Esophagus (tissue), 2 donors: ENCODE data around the gene LPCAT1. TPM values are rescaled to one million over a fixed set of nuclear protein-coding genes. Genes with fewer than 3 reads are reported as not detected.
"Not testable (repeated sequence)": the region's sequence is repeated elsewhere in the genome, so short reads cannot be mapped to it uniquely, and the experiment has no call there.

Experiments
- H3K27ac ChIP-seq, 2 donors: one replicate each; pipeline ENCODE4 v1.5.1; 2013; ENCODE audit warnings: low read depth in 2 of 2, mild to moderate bottlenecking in 2 of 2, inconsistent platforms in 1 of 2, low read length in 1 of 2, moderate library complexity in 1 of 2
- H3K27me3 ChIP-seq, 2 donors: one replicate each; pipeline ENCODE4 v1.6.1; 2013; ENCODE audit warnings: low read length in 2 of 2, control low read depth in 1 of 2, mild to moderate bottlenecking in 1 of 2; ENCODE audit not compliant: insufficient read depth in 2 of 2, control insufficient read depth in 1 of 2
- H3K36me3 ChIP-seq, 2 donors: one replicate each; pipeline ENCODE4 v1.6.1; 2013; ENCODE audit warnings: low read length in 1 of 2; ENCODE audit not compliant: control insufficient read depth in 2 of 2, insufficient read depth in 2 of 2
- H3K4me1 ChIP-seq, 2 donors: one replicate each; pipeline ENCODE4 v1.6.1; 2013; ENCODE audit warnings: low read length in 1 of 2; ENCODE audit not compliant: control insufficient read depth in 2 of 2, insufficient read depth in 2 of 2
- H3K4me3 ChIP-seq, 2 donors: one replicate each; pipeline ENCODE4 v1.5.1; 2013; ENCODE audit warnings: low read length in 2 of 2, mild to moderate bottlenecking in 2 of 2, low read depth in 1 of 2, moderate library complexity in 1 of 2
- H3K9me3 ChIP-seq, 2 donors: one replicate each; pipeline ENCODE4 v1.6.1; 2013; ENCODE audit warnings: mild to moderate bottlenecking in 2 of 2, low read depth in 1 of 2, low read length in 1 of 2, moderate library complexity in 1 of 2; ENCODE audit not compliant: control insufficient read depth in 2 of 2, insufficient read depth in 1 of 2
- WGBS, 2 donors: extraction: QIAGEN DNeasy Blood & Tissue Kit; methylation state at CpG; one replicate each; pipeline ENCODE4 v1.1.7; 2013; 5-methylcytosine and 5-hydroxymethylcytosine counted together
- polyA plus RNA-seq, 2 donors: library from polyadenylated mRNA; stranded (reverse); fragments of 200-250 nt; gene quantifications; one replicate each; pipeline ENCODE4 v1.2.3, GENCODE V29; 2013
- donor health status: healthy with polysubstance abuse.
- donor health status: Bipolar disorder and iron deficiency.

The LPCAT1 gene, protein sequence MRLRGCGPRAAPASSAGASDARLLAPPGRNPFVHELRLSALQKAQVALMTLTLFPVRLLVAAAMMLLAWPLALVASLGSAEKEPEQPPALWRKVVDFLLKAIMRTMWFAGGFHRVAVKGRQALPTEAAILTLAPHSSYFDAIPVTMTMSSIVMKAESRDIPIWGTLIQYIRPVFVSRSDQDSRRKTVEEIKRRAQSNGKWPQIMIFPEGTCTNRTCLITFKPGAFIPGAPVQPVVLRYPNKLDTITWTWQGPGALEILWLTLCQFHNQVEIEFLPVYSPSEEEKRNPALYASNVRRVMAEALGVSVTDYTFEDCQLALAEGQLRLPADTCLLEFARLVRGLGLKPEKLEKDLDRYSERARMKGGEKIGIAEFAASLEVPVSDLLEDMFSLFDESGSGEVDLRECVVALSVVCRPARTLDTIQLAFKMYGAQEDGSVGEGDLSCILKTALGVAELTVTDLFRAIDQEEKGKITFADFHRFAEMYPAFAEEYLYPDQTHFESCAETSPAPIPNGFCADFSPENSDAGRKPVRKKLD
- 1 to 10 TPM; 5.0 to 6.3 TPM for polyA plus RNA-seq

DNA sequence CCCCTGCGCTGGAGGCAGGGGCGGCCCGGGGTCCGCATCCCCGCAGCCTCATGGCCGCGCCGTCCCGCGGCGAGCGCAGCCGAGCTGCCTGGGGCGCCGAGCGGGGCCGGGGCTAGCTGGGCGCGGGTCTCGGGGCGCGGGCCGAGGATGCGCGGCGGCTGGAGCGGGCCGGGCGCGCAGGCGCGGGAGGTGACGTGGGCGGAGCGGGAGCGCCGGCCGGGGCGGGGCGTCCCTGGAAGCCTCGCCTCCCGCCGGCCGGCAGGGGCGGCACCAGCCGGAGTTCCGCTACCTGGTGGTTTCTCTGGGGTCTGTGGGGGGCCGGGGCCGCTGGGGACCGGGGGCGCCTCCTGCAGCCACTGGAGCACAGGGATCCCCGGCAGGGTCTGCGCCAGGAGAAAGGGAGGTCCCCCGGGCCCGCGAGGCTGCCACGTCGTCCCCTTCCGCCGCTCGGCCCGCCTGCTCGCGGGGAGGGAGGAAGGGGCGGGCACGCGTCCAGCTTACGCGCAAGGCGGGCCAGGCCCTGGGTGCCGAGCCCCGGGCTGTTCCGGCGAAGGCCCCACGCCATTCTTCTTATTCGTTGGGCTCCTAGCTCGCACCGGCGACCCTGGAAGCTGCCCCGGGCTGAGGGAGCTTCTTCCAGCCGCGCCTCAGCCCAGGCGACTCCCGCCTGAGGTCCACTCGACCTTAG, at the start of gene LPCAT1:
LPCAT1 (minus strand) TSS at position 168 of the 688 bp plus-strand sequence; CDS start at position 52, 116 bp downstream.
- peak within 1 kb of the TSS; percentile 74 to 88 for H3K4me3 ChIP-seq
- H3K27ac ChIP-seq: peak within 1 kb of the TSS; percentile 34 to 88
- 3% methylated on average over 37 to 85 of the region's 85 CpGs for WGBS, 2 donors
- H3K4me1 ChIP-seq: peaks cover 11% of the 10 kb centered on the region in 2 donors
- H3K36me3 ChIP-seq: peaks cover 0 to 2% of the 10 kb centered on the region in 2 donors
- H3K27me3 ChIP-seq: no peaks in the 10 kb centered on the region
- no peaks in the 10 kb centered on the region for H3K9me3 ChIP-seq

DNA sequence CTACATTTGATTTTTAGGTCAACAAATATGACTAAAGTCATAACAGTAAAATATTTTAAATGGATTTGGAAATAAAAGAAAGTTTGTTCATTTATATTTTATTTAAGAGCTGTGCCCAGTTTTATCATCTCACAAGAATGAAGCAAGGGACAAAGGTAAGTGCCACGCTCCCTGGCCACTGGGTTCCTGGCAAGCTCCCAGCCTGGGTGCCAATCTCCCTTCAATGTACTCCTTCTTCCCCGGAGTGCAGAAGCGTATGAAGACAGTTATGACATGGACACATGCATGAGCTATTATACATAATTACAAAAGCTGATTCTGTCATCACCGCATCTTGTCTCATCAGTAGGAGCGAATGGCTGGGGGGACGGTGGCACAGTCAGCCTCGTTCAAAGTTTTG, 48.1 kb upstream of the LPCAT1 start:
- not testable (repeated sequence) for H3K9me3 ChIP-seq, H3K4me1 ChIP-seq, H3K27me3 ChIP-seq, H3K36me3 ChIP-seq, H3K4me3 ChIP-seq, H3K27ac ChIP-seq
- 90 to 92% methylated on average over 7 of the region's 7 CpGs for WGBS, 2 donors

DNA sequence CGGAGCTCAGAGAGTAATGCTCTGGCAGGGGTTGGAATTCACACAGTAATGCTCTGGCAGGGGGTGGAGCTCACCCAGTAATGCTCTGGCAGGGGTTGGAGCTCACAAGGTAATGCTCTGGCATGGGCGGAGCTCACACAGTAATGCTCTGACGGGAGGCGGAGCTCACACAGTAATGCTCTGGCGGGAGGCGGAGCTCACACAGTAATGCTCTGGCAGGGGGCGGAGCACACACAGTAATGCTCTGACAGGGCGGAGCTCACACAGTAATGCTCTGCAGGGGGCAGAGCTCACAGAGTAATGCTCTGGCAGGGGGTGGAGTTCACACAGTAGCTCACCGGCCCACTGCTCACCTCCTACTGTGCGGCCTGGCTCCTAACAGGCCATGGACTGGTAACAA, 47.2 kb upstream of the LPCAT1 start:
- Histone ChIP-seq H3K9me3 (no peaks in the 10 kb centered on the region), H3K36me3 (peaks cover 0 to 4% of the 10 kb centered on the region in 2 donors), H3K27me3 (no peaks in the 10 kb centered on the region), H3K27ac (no peak overlapping the region), H3K4me1 (peaks cover 0 to 3% of the 10 kb centered on the region in 2 donors), H3K4me3 (no peak overlapping the region)
- WGBS, 2 donors: 96% methylated on average over 10 of the region's 10 CpGs

DNA sequence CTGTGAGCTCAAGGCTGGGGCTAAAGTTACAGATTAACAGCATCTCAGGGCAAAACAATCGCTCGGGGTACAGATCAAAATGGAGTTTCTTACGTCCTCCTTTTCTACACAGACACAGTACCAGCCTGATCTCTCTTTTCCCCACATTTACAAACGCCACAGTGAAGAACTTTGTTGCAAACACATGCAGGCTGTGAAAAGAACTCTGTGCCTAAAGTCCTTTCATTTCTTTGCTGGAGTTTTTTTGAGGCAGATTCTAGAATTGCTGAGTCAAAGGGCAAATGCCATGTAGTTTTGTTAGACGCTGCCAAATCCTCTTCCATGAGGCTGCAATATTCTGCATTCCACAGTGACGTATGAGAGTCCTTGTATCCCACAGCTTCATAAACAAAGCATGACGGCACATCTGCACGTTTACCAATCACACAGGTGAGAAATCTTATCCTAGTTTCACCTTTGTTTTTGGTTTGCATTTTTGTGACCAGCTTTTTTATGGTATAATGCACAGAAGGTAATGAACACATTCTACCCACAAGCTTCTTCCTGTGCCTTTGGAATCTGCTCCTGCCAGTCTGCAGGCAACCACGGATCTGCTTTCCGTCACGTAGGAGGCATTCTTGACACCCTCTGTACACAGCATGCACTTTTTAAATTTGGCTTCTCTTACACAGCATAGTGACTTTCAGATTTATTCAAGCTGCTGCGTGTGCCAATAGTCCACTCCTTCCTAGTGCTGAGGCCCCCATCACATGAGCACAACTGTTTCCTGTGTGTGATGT, 44.6 kb upstream of the LPCAT1 start:
- H3K9me3 ChIP-seq: no peaks in the 10 kb centered on the region
- no peaks in the 10 kb centered on the region for H3K27me3 ChIP-seq
- H3K36me3 ChIP-seq: peaks cover 0 to 6% of the 10 kb centered on the region in 2 donors
- WGBS, 2 donors: 50 to 60% methylated on average over 12 of the region's 12 CpGs
- H3K4me3 ChIP-seq: no peak overlapping the region
- H3K4me1 ChIP-seq: peaks cover 0 to 2% of the 10 kb centered on the region in 2 donors
- H3K27ac ChIP-seq: peak overlapping the region; percentile 9 to 42

DNA sequence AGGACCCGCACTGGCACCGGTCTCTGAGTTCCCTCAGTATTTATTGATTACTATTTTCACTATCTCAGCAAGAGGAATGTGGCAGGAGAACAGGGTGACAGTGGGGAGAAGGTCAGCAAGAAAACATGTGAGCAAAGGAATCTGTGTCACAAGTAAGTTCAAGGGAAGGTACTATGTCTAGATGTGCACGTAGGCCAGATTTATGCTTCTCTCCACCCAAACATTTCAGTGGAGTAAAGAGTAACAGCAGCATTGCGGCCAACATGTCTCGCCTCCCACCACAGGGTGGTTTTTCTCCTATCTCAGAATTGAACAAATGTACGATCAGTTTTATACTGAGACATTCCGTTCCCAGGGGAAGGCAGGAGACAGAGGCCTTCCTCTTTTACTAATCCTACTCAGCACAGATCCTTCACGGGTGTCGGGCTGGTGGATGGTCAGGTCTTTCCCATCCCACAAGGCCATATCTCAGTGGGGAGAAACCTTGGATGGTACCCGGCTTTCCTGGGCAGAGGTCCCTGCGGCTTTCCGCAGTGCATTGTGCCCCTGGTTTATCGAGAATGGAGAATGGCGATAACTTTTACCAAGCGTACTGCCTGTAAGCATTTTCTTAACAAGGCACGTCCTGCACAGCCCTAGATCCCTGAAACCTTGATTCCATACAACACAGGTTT, 43.9 kb upstream of the LPCAT1 start:
- H3K27ac ChIP-seq, H3K36me3 ChIP-seq, H3K27me3 ChIP-seq, H3K4me1 ChIP-seq, H3K9me3 ChIP-seq, H3K4me3 ChIP-seq: not testable (repeated sequence)
- 81 to 93% methylated on average over 16 of the region's 16 CpGs for WGBS, 2 donors

DNA sequence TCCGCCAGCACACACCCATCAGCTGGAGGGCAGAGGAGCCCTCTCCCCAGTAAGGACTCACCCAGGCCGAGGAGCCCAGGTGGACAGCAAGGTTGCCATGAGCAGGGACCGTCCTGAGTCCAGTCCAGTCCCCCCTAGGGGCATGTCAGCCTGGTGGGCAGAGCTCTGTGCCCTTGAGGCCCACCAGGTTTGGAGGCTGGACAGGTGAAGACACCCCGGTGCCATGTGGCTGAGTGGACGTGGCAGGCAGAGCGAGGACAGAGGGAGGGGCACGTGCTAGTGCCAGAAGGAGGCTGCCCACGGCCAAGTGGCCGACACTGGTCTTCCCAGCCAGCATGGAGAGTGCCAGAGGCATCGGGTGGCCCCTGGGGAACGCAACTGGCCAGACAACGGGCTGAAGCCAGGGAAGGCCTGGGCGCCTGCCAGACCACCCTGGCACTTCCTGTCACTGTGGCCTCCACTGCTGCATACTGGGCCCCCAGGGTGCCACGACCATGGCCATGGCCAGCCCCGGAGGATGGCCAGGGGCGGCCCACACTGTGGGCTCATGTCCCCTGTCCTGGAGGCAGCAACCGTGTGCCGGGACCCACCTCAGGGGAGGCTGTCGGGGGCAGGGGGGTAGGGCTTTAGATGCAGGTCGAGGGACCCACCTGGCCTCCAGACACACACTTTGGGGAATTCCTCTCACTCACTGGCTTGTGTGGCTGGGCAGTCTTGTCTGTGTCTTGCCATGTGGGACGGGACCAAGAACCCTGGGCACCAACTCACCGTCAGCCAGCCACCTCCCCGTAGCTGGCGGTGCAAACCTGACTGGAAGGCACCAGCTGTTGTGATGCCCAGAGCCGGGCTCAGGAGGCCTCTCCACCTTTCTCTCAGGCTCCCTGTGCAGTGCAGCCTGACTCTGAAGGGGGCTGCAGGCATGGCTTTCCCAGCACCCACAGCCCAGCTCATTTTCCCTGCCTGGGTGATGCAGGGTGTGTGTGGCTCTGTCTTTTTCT, 42.3 kb upstream of the LPCAT1 start:
- H3K36me3 ChIP-seq: peaks cover 0 to 4% of the 10 kb centered on the region in 2 donors
- no peak overlapping the region for H3K4me3 ChIP-seq
- no peak overlapping the region for H3K27ac ChIP-seq
- 84 to 87% methylated on average over 25 of the region's 25 CpGs for WGBS, 2 donors
- no peaks in the 10 kb centered on the region for H3K9me3 ChIP-seq
- H3K4me1 ChIP-seq: peaks cover 0 to 2% of the 10 kb centered on the region in 2 donors
- H3K27me3 ChIP-seq: no peaks in the 10 kb centered on the region

DNA sequence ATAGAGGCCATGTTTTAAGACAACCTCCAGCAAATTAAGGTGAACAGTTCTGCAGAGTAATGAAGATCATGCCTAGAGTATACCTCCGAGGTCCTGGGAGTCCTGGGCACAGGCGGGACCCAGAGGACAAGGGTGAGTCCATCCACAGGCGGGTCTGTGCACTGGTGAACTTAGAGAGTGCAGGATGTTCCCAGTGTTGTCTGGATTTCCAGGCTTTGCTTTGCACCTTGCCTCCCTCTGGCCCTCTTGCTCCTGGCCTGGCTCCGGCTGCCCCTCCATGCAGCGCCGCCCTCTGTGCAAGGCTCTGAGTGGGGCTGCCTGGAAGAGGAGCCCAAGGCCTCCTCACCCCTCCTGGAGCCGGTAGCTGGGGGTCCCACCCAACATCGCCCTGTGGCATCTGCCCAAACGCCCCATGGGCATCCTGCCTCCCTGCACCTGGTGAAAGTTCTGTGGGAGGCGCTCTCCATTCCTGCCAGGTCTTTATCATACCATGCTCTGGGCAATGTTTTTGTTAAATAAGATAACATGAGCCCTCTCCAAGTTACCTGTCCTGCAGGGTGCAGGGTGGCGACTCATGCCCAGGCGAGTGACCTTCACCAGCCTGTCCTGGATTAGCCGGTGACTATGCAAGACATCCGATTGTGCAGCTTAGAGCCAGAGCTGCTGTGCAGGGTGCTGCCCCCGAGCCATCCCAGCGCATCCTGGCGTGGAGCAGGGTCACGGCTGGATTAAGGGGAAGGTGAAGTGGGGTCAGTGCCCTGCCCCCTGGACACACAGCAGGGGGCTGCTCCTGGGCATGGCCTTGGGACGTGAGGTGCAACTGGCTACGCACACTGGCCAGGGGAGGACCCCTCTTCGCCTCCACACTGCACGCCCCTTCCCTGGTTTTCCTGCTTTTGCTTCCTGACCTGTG, 41.3 kb upstream of the LPCAT1 start:
- 82 to 90% methylated on average over 22 of the region's 22 CpGs for WGBS, 2 donors
- Histone ChIP-seq H3K4me3 (no peak overlapping the region), H3K27ac (no peak overlapping the region), H3K9me3 (no peaks in the 10 kb centered on the region), H3K36me3 (peaks cover 0 to 3% of the 10 kb centered on the region in 2 donors), H3K4me1 (peaks cover 0 to 2% of the 10 kb centered on the region in 2 donors), H3K27me3 (no peaks in the 10 kb centered on the region)
